SH-SY5Y (cell line): ENCODE data around the gene ZNF496.

Experiments used
- GATA2 ChIP-seq: IDR thresholded peaks from 2 replicates; pipeline ENCODE4 v1.6.1; 2011; ENCODE audit warnings: mild to moderate bottlenecking, low read depth, low read length
- GATA3 ChIP-seq: IDR thresholded peaks from 2 replicates; pipeline ENCODE4 v1.6.1; 2011; ENCODE audit warnings: low read depth, mild to moderate bottlenecking, low read length, moderate library complexity

- TF ChIP-seq GATA2 (no peak), GATA3 (no peak)
Measured at GRCh38 chr1:247269133-247269532, 62.5 kb downstream of the ZNF496 start.
